ENCODE results near the gene IFITM10. TPM values are rescaled to one million over a fixed set of nuclear protein-coding genes. Genes with fewer than 3 reads are reported as not detected.

Gene IFITM10
- total and polyA plus RNA-seq, 9 of the 15 experiments (the other 6 are each of a cell fraction or from before 2014, with no cell fraction given), result 0.08 to 0.13 (median 0.09) TPM; not detected in 6

DNA sequence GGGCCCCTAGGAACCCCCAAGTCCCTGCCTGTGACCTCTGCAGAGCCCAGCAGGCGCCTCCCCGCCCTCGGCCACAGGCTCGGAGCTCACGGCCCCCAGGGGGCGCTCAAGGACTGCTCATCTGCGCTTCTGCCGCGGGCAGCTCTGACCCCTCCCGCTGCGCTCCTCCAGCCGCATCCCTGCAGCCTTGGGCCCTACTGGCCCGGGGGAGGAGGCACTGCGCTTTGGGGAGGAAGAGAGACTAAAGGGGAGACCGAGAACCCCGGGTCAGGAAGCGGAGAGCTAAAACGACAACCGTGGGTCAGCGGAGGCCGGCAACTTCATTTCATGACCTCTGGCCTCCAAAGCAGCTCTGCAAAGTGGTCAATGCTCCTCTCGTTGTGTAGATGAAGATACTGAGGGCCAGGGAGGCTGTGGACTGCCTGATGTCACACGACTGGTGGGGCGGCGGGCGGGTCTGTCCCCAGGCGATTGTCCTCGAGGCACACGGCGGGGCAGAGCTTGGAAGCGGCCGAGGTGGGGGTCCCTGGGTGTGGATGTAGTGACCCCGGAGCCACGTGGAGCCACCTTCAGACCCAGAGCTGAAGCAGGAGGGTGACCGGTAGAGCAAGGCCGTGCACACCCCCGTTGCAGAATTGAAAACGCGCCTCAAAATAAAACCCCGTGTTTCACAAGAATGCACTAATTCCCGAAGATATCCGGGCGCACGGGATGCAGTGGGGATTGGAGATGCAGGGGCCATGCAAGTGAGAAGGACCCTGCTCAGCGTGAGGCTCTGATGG is 56.1 kb downstream of the IFITM10 start (continued):
- TF ChIP-seq, protein P1, sequence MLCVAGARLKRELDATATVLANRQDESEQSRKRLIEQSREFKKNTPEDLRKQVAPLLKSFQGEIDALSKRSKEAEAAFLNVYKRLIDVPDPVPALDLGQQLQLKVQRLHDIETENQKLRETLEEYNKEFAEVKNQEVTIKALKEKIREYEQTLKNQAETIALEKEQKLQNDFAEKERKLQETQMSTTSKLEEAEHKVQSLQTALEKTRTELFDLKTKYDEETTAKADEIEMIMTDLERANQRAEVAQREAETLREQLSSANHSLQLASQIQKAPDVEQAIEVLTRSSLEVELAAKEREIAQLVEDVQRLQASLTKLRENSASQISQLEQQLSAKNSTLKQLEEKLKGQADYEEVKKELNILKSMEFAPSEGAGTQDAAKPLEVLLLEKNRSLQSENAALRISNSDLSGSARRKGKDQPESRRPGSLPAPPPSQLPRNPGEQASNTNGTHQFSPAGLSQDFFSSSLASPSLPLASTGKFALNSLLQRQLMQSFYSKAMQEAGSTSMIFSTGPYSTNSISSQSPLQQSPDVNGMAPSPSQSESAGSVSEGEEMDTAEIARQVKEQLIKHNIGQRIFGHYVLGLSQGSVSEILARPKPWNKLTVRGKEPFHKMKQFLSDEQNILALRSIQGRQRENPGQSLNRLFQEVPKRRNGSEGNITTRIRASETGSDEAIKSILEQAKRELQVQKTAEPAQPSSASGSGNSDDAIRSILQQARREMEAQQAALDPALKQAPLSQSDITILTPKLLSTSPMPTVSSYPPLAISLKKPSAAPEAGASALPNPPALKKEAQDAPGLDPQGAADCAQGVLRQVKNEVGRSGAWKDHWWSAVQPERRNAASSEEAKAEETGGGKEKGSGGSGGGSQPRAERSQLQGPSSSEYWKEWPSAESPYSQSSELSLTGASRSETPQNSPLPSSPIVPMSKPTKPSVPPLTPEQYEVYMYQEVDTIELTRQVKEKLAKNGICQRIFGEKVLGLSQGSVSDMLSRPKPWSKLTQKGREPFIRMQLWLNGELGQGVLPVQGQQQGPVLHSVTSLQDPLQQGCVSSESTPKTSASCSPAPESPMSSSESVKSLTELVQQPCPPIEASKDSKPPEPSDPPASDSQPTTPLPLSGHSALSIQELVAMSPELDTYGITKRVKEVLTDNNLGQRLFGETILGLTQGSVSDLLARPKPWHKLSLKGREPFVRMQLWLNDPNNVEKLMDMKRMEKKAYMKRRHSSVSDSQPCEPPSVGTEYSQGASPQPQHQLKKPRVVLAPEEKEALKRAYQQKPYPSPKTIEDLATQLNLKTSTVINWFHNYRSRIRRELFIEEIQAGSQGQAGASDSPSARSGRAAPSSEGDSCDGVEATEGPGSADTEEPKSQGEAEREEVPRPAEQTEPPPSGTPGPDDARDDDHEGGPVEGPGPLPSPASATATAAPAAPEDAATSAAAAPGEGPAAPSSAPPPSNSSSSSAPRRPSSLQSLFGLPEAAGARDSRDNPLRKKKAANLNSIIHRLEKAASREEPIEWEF (CRISPR knock-in tag; IDR thresholded peaks at IDR 0.05), result no peak
- TF ChIP-seq ZNF263 (CRISPR knock-in tag; IDR thresholded peaks at IDR 0.05; ENCODE audit: borderline replicate concordance), result peak; percentile 96
- TF ChIP-seq JUND (IDR thresholded peaks at IDR 0.05; ENCODE audit: borderline replicate concordance, low read depth, low read length), result peak; percentile 30; the same call in 1 of the 2 replicates
- no peak for TF ChIP-seq JUND (tag; IDR thresholded peaks at IDR 0.05; ENCODE audit: borderline replicate concordance, low read depth, low read length)
- TF ChIP-seq SMARCE1 (IDR thresholded peaks at IDR 0.05), result no peak
- TF ChIP-seq MTA1 (IDR thresholded peaks at IDR 0.05; ENCODE audit: borderline replicate concordance), result peak; percentile 88
- TF ChIP-seq STAG1 (CRISPR knock-in tag; IDR thresholded peaks at IDR 0.05; ENCODE audit: borderline replicate concordance), result peak; percentile 88
- TF ChIP-seq HIVEP1 (CRISPR knock-in tag; IDR thresholded peaks at IDR 0.05), result no peak
- TF ChIP-seq RBM39 (optimal IDR thresholded peaks at IDR 0.05; ENCODE audit: low read depth, low read length), result no peak

All from K562 (cell line).